GM12801 (cell line): ENCODE measurements around the gene RYR2.

Experiments
- CTCF ChIP-seq: IDR thresholded peaks from one replicate; pipeline ENCODE4 v1.5.1; 2011; ENCODE audit warnings: control low read depth; ENCODE audit not compliant: insufficient read length; ENCODE audit errors: extremely low read depth

Gene RYR2

DNA sequence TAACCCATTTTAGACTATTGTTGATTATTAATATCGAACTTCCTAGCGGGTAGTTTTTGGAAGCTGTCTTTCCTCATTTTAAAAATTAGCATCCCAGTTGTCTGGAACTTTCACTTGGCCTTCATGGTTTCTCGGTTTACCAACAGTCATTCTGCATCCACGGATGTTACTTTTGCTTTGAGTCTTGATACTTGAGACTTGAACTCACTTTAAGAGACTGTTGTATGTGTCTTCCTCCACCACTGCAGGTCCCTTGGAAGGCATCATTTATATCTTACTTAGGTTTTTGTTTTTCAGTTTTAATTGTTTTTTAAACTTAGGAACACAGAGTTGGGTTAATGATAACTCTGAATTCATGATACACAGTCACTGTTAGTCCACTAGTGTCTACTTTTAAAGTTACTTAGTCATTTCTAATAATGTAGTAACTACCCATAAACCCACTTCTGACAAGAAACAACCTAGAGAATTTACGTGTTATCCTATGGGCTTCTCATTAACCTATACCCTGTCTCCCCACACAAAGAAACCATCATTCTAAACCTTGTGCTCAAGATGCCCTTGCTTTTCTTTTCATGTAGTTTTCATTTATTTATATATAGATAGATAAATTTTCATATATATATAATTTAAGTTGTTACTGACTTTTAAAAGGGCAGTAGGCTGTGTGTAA is 696.1 kb downstream of the RYR2 start:
- TF ChIP-seq CTCF: no peak

- no peak for TF ChIP-seq CTCF
Observed at GRCh38 chr1:237740846-237741245, 698.9 kb downstream of the RYR2 start.

GRCh38 chr1:237745545-237745944 is 703.6 kb downstream of the RYR2 start:
- TF ChIP-seq CTCF: no peak

GRCh38 chr1:237748171-237748960 is 706.4 kb downstream of the RYR2 start:
- TF ChIP-seq CTCF: no peak

GRCh38 chr1:237749122-237749521 is 707.1 kb downstream of the RYR2 start:
- TF ChIP-seq CTCF: no peak

DNA sequence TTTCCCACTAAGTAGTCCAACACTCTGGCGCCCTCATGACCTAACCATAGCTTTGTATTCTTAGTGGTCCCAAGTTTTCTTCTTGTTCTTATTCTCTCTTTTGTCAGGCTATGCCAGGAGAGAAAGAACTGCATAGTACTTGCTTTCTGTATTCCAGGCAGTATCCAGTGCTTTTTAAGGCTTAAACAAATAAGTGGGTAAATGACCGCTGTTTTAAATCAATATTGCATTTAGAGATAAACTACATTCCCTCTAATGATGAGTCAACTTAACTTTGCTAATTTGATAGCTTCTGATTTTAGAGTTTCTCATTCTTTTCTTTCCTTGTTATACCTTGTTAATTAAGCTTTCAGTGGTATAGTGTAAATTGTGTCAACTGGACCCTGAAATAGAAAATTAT is 709.1 kb downstream of the RYR2 start:
- TF ChIP-seq CTCF: no peak

GRCh38 chr1:237754627-237755026 is 712.6 kb downstream of the RYR2 start:
- no peak for TF ChIP-seq CTCF
